ENCODE results near the gene ZHX3.

Gene ZHX3

DNA sequence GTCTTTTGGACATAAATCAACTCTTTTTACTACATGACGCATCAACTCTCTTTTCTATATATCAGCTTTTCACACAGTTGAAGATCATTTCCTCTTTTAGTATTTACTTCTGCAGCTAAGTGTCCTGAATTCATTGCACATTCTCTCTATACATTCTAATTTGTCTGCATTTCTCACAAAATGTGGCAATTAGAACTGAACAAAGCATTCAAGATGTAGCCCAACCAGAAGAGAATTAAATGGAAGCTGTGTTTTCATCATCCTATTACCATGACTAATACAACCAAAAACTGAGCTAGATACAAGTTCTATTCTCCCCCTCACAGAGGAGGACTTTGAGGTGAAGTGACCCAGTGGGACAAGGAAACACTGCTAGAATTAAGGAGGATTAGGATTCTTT lies 93.2 kb downstream of the ZHX3 start:
- Histone ChIP-seq H3K4me3 (ENCODE audit: low read length) (no peak overlapping the region), H3K36me3 (ENCODE audit: control insufficient read depth, low read depth, low read length) (no peaks in the 10 kb centered on the region), H3K9ac (ENCODE audit: low read length) (no peak overlapping the region), H3K27me3 (ENCODE audit: control insufficient read depth, insufficient read depth, low read length) (no peaks in the 10 kb centered on the region), H3K27ac (ENCODE audit: low read length) (no peak overlapping the region), H3K9me3 (ENCODE audit: control insufficient read depth, low read depth, low read length) (no peaks in the 10 kb centered on the region), H3K4me1 (ENCODE audit: control insufficient read depth, low read depth, low read length) (no peaks in the 10 kb centered on the region)

GRCh38 chr20:41223112-41223511 lies 94.4 kb downstream of the ZHX3 start:
- no peaks in the 10 kb centered on the region for H3K27me3 ChIP-seq (ENCODE audit: control insufficient read depth, insufficient read depth, low read length)
- H3K9ac ChIP-seq (ENCODE audit: low read length): no peak overlapping the region
- no peaks in the 10 kb centered on the region for H3K4me1 ChIP-seq (ENCODE audit: control insufficient read depth, low read depth, low read length)
- no peaks in the 10 kb centered on the region for H3K36me3 ChIP-seq (ENCODE audit: control insufficient read depth, low read depth, low read length)
- no peak overlapping the region for H3K4me3 ChIP-seq (ENCODE audit: low read length)
- H3K9me3 ChIP-seq (ENCODE audit: control insufficient read depth, low read depth, low read length): no peaks in the 10 kb centered on the region
- no peak overlapping the region for H3K27ac ChIP-seq (ENCODE audit: low read length)

- no peak overlapping the region for H3K27ac ChIP-seq (ENCODE audit: low read length)
- H3K9me3 ChIP-seq (ENCODE audit: control insufficient read depth, low read depth, low read length): no peaks in the 10 kb centered on the region
- H3K36me3 ChIP-seq (ENCODE audit: control insufficient read depth, low read depth, low read length): no peaks in the 10 kb centered on the region
Measured at GRCh38 chr20:41222703-41223102, 94.8 kb downstream of the ZHX3 start.

DNA sequence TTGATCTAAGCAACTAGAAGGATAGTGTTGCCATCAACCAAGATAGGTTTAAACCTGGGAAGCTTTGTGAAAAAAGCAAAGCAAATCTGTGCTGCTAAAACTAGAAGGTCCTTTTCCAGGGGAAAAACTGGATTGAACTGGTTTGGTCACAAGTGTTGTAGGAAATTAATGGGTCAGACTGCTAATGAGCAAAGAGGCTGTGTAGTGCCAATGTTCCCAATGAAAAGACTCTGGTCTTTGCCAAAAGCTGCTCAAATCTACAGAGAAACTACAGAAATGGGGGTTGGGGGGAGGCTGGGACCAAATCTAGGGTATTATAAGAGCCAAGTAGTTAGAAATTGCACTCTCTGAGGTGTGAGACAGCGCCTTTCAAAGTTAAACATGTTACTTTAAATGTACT lies 95.2 kb downstream of the ZHX3 start:
- Histone ChIP-seq H3K27me3 (ENCODE audit: control insufficient read depth, insufficient read depth, low read length) (no peaks in the 10 kb centered on the region), H3K9me3 (ENCODE audit: control insufficient read depth, low read depth, low read length) (no peaks in the 10 kb centered on the region), H3K4me1 (ENCODE audit: control insufficient read depth, low read depth, low read length) (no peaks in the 10 kb centered on the region), H3K9ac (ENCODE audit: low read length) (no peak overlapping the region), H3K4me3 (ENCODE audit: low read length) (no peak overlapping the region), H3K27ac (ENCODE audit: low read length) (no peak overlapping the region), H3K36me3 (ENCODE audit: control insufficient read depth, low read depth, low read length) (no peaks in the 10 kb centered on the region)

More at GRCh38 chr20:41222703-41223102, 94.8 kb downstream of the ZHX3 start:
- Histone ChIP-seq H3K9ac (ENCODE audit: low read length) (no peak overlapping the region), H3K4me1 (ENCODE audit: control insufficient read depth, low read depth, low read length) (no peaks in the 10 kb centered on the region), H3K27me3 (ENCODE audit: control insufficient read depth, insufficient read depth, low read length) (no peaks in the 10 kb centered on the region), H3K4me3 (ENCODE audit: low read length) (no peak overlapping the region)

- Histone ChIP-seq H3K27me3 (ENCODE audit: control insufficient read depth, insufficient read depth, low read length) (no peaks in the 10 kb centered on the region), H3K9ac (ENCODE audit: low read length) (no peak overlapping the region), H3K36me3 (ENCODE audit: control insufficient read depth, low read depth, low read length) (no peaks in the 10 kb centered on the region), H3K9me3 (ENCODE audit: control insufficient read depth, low read depth, low read length) (no peaks in the 10 kb centered on the region), H3K4me3 (ENCODE audit: low read length) (no peak overlapping the region), H3K4me1 (ENCODE audit: control insufficient read depth, low read depth, low read length) (no peaks in the 10 kb centered on the region), H3K27ac (ENCODE audit: low read length) (no peak overlapping the region)
Measured at GRCh38 chr20:41221614-41222218, 95.8 kb downstream of the ZHX3 start.

DNA sequence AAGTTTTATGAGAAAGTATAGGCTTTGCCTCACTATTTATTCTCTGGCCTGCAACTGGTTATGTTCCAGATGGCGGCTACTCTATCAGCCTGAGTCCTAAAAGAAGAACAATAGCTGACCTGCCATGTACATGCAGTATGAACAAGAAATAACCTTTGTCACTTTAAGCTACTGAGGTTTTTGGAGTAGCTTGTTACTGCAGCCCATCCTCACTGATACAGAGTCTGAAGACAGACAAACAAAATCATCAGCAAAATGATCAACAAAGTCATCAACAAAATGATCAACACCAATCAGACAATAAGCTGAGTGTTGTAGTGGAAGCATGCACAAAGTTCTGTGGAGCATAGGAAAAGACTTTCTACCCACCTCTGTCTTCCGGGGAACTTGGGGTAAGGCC lies 97.7 kb downstream of the ZHX3 start:
- Histone ChIP-seq H3K27ac (ENCODE audit: low read length) (no peak overlapping the region), H3K9me3 (ENCODE audit: control insufficient read depth, low read depth, low read length) (no peaks in the 10 kb centered on the region), H3K4me3 (ENCODE audit: low read length) (no peak overlapping the region), H3K36me3 (ENCODE audit: control insufficient read depth, low read depth, low read length) (no peaks in the 10 kb centered on the region), H3K4me1 (ENCODE audit: control insufficient read depth, low read depth, low read length) (no peaks in the 10 kb centered on the region), H3K9ac (ENCODE audit: low read length) (no peak overlapping the region), H3K27me3 (ENCODE audit: control insufficient read depth, insufficient read depth, low read length) (no peaks in the 10 kb centered on the region)

DNA sequence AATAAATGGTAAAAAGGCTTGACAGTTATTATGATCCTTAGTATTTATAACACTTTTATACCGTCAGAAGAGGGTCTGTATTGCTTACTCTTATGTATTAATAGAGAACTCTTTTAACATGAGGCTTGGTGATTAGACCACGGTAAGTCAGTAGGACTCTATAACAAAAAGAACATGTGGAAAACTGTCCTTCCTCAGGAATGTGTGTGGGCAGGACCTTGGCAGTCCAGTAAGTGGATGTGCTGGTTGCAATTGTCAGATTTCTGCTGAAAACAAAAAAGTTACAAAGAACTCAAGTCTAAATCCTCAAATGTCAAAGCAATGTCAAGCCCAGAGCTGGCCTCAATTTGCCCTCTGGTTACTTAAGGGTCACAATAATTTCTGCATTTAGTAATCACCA lies 99.1 kb downstream of the ZHX3 start:
- no peaks in the 10 kb centered on the region for H3K27me3 ChIP-seq (ENCODE audit: control insufficient read depth, insufficient read depth, low read length)
- no peak overlapping the region for H3K27ac ChIP-seq (ENCODE audit: low read length)
- H3K9ac ChIP-seq (ENCODE audit: low read length): no peak overlapping the region
- H3K4me3 ChIP-seq (ENCODE audit: low read length): no peak overlapping the region
- H3K4me1 ChIP-seq (ENCODE audit: control insufficient read depth, low read depth, low read length): no peaks in the 10 kb centered on the region
- no peaks in the 10 kb centered on the region for H3K9me3 ChIP-seq (ENCODE audit: control insufficient read depth, low read depth, low read length)
- no peaks in the 10 kb centered on the region for H3K36me3 ChIP-seq (ENCODE audit: control insufficient read depth, low read depth, low read length)

DNA sequence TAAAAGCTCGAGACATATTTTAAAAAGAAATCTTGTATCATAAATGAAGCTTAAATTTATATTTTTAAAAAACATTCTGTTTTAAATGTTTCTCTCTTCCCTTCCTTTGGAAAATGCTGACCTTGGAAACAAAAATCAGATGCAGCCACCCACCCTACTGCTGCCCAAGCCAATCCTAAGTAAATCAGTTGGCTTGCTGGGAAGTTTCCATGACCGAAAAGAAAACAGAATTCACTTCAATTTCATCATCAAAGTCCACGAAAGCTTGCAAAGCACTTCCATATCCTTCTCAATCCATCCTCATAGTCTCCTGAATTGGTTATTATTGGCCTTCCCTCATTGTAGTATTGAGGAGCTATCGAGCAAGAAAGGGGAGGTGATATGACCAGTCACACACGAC lies 100.1 kb downstream of the ZHX3 start:
- Histone ChIP-seq H3K27ac (ENCODE audit: low read length) (no peak overlapping the region), H3K9ac (ENCODE audit: low read length) (no peak overlapping the region), H3K4me3 (ENCODE audit: low read length) (no peak overlapping the region), H3K9me3 (ENCODE audit: control insufficient read depth, low read depth, low read length) (no peaks in the 10 kb centered on the region), H3K4me1 (ENCODE audit: control insufficient read depth, low read depth, low read length) (no peaks in the 10 kb centered on the region), H3K36me3 (ENCODE audit: control insufficient read depth, low read depth, low read length) (no peaks in the 10 kb centered on the region), H3K27me3 (ENCODE audit: control insufficient read depth, insufficient read depth, low read length) (no peaks in the 10 kb centered on the region)

- no peaks in the 10 kb centered on the region for H3K27me3 ChIP-seq (ENCODE audit: control insufficient read depth, insufficient read depth, low read length)
Measured at GRCh38 chr20:41214666-41215065, 102.9 kb downstream of the ZHX3 start.

GRCh38 chr20:41214202-41214601 lies 103.3 kb downstream of the ZHX3 start:
- Histone ChIP-seq H3K9ac (ENCODE audit: low read length) (no peak overlapping the region), H3K36me3 (ENCODE audit: control insufficient read depth, low read depth, low read length) (no peaks in the 10 kb centered on the region), H3K27ac (ENCODE audit: low read length) (no peak overlapping the region), H3K4me1 (ENCODE audit: control insufficient read depth, low read depth, low read length) (no peaks in the 10 kb centered on the region), H3K27me3 (ENCODE audit: control insufficient read depth, insufficient read depth, low read length) (no peaks in the 10 kb centered on the region), H3K4me3 (ENCODE audit: low read length) (no peak overlapping the region), H3K9me3 (ENCODE audit: control insufficient read depth, low read depth, low read length) (no peaks in the 10 kb centered on the region)

More at GRCh38 chr20:41214666-41215065, 102.9 kb downstream of the ZHX3 start:
- Histone ChIP-seq H3K4me1 (ENCODE audit: control insufficient read depth, low read depth, low read length) (no peaks in the 10 kb centered on the region), H3K9ac (ENCODE audit: low read length) (no peak overlapping the region), H3K27ac (ENCODE audit: low read length) (no peak overlapping the region), H3K36me3 (ENCODE audit: control insufficient read depth, low read depth, low read length) (no peaks in the 10 kb centered on the region), H3K4me3 (ENCODE audit: low read length) (no peak overlapping the region), H3K9me3 (ENCODE audit: control insufficient read depth, low read depth, low read length) (no peaks in the 10 kb centered on the region)

- Histone ChIP-seq H3K27ac (ENCODE audit: low read length) (no peak overlapping the region), H3K4me3 (ENCODE audit: low read length) (no peak overlapping the region), H3K36me3 (ENCODE audit: control insufficient read depth, low read depth, low read length) (no peaks in the 10 kb centered on the region), H3K27me3 (ENCODE audit: control insufficient read depth, insufficient read depth, low read length) (no peaks in the 10 kb centered on the region), H3K9me3 (ENCODE audit: control insufficient read depth, low read depth, low read length) (no peaks in the 10 kb centered on the region), H3K9ac (ENCODE audit: low read length) (no peak overlapping the region), H3K4me1 (ENCODE audit: control insufficient read depth, low read depth, low read length) (no peaks in the 10 kb centered on the region)
Measured at GRCh38 chr20:41213150-41213820, 104.2 kb downstream of the ZHX3 start.

DNA sequence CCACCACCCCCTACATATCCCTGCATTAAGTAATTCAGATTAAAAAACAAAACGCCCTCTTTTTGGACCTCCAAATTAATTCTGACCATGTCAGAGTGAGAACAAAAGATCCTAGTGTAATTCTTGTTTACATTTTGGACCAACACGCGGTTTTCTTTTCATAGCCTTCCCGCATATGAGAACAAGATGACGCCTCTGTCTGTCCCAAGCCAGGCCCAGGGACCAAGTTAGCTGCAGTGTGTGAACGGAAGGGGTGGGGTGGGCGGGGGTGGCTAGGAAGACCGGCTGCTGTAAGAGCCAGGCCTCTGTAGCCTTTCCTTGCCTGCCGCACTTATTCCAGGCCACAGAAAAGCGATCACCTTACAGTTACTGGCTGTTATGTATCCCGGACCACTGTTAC lies 112.2 kb downstream of the ZHX3 start:
- Histone ChIP-seq H3K9ac (ENCODE audit: low read length) (no peak overlapping the region), H3K27me3 (ENCODE audit: control insufficient read depth, insufficient read depth, low read length) (no peaks in the 10 kb centered on the region), H3K36me3 (ENCODE audit: control insufficient read depth, low read depth, low read length) (no peaks in the 10 kb centered on the region), H3K9me3 (ENCODE audit: control insufficient read depth, low read depth, low read length) (no peaks in the 10 kb centered on the region), H3K4me1 (ENCODE audit: control insufficient read depth, low read depth, low read length) (no peaks in the 10 kb centered on the region), H3K27ac (ENCODE audit: low read length) (no peak overlapping the region), H3K4me3 (ENCODE audit: low read length) (no peak overlapping the region)

Measured in iPS-18a (cell line).